NCI-H446 treated with DMSO at 0.1 percent for 48 hours (cell line): ENCODE results near the gene GIMAP6.
"Not testable (repeated sequence)": the region's sequence is repeated elsewhere in the genome, so short reads cannot be mapped to it uniquely, and the experiment has no call there.

Source experiments
- DNase-seq: peaks from one replicate; lab custom pipeline; 2025; lab: John Stamatoyannopoulos, UW

GIMAP6 gene

DNA sequence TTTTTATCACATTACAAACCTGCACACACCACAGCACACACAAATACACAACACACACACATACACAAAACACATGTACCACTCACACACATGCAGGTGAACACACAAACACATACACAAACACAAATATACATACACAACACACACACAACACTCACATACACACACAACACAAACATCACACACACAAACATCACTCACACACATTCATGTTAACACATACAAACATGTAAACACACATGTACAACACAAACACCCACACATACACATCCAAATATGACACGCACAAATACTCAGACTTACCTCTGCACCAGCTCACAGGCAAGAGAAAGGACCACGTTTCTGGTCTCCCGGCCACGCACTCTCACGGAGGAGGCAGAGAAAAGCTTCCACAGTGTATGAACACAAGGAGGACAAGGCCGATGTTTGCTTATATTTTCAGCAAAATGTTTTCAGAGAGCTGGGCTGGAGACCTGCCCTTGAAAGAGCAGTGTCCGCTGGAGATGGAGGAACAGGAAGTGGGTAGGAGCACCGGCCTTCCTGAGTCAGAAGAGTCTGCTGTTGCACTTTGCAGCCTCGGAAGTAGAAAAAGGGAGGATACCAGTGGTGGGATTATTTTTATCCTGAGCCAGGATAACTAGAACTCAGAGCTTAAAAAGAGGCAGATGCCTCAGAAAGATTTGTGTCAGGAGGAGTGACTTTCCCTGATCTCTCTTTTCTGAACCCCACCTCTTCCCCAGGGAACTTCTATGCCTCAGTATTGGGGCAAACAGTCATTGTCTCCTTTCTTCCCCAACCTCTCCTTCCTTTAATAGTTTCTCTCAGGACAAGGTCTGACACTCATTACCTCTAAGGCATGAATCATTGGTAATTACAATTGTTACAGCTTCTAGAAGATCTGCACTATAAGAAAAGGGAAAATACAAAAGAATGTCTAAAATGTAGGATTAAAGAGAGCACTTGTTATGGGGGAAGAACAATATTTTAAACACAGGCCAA is at the start of gene GIMAP6:
Gene GIMAP6, minus strand, starts transcription at position 520 of the 999 bp plus-strand sequence. CDS start 2,243 bp downstream, outside the sequence.
- no peak for DNase-seq

DNA sequence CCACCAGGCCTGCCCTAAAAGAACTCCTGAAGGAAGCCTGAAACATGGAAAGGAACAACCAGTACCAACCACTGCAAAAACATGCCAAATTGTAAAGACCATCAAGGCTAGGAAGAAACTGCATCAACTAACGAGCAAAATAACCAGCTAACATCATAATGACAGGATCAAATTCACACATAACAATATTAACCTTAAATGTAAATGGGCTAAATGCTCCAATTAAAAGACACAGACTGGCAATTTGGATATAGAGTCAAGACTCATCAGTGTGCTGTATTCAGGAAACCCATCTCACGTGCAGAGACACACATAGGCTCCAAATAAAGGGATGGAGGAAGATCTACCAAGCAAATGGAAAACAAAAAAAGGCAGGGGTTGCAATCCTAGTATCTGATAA is 48.2 kb upstream of the GIMAP6 start:
- DNase-seq = not testable (repeated sequence)

DNA sequence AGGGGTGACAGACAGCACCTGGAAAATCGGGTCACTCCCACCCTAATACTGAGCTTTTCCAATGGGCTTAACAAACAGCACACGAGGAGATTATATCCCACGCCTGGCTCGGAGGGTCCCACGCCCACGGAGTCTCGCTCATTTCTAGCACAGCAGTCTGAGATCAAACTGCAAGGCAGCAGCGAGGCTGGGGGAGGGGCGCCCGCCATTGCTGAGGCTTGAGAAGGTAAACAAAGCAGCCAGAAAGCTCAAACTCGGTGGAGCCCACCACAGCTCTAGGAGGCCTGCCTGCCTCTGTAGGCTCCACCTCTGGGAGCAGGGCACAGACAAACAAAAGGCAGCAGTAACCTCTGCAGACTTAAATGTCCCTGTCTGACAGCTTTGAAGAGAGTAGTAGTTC is 46.4 kb upstream of the GIMAP6 start:
- not testable (repeated sequence) for DNase-seq

GRCh38 chr7:150676854-150677253 is 44.7 kb upstream of the GIMAP6 start:
- DNase-seq = not testable (repeated sequence)

GRCh38 chr7:150676276-150676675 is 44.1 kb upstream of the GIMAP6 start:
- not testable (repeated sequence) for DNase-seq

DNA sequence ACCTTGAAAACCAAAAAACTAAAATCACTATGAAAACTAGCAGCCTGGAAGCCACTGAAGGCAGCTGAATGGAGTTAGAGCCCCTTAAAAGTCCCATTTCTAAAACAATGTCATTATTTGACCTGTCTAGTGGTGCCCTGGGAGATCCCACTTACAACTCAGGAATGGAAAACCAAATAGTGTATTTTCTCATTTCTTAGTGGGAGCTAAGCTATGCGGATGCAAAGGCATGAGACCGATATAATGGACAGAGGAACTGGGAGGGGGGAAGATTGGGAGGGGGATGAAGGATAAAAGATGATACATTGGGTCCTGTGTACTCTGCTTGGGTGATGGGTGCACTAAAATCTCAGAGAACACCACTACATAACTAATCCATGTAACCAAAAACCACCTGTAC is 43.5 kb upstream of the GIMAP6 start:
- no peak for DNase-seq

DNA sequence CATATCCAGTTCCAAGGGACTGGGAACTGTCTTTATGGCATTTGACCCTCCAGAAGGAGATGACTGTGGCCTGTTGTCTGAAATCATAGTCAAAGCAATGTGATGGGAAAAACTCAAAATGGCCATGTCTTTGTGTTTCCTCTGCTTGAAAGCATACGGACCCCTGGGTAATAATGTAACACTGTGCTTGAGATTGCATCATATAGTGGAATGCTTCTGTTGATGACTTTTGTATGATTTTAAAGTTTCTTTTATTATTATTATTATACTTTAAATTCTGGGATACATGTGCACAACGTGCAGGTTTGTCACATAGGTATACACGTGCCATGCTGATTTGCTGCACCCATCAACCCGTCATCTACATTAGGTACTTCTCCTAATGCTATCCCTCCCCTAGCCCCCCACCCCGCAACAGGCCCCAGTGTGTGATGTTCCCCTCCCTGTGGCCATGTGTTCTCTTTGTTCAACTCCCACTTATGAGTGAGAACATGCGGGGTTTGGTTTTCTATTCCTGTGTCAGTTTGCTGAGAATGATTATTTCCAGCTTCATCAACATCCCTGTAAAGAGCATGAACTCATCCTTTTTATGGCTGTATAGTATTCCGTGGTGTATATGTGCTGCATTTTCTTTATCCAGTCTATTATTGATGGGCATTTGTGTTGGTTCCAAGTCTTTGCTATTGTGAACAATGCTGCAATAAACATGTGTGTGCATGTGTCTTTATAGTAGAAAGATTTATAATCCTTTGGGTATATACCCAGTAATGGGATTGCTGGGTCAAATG is 39.8 kb upstream of the GIMAP6 start:
- DNase-seq = not testable (repeated sequence)

GRCh38 chr7:150668977-150669376 is 36.8 kb upstream of the GIMAP6 start:
- no peak for DNase-seq

DNA sequence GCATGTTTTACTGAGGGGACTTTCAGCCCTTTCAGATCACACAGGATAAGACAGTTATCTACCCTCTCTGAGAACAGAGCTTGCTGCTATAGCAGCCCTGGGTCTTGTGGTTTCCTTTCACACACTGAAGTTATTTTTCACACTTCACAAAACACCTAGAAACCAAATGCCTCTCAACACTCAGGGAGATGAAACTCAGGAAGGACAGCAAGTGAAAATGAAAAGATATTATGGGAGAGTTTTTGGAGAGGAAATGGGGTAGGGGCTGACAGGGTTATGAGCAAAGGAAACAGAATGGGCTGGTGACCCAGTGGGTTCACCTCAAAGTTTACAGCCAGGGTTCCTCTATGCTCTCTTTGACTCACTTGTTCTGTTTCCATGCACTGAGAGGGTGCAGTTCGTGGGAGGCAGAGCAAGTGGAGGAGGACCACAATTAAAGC is 36.3 kb upstream of the GIMAP6 start:
- DNase-seq = no peak

- no peak for DNase-seq
Observed at GRCh38 chr7:150666412-150666811, 34.2 kb upstream of the GIMAP6 start.

DNA sequence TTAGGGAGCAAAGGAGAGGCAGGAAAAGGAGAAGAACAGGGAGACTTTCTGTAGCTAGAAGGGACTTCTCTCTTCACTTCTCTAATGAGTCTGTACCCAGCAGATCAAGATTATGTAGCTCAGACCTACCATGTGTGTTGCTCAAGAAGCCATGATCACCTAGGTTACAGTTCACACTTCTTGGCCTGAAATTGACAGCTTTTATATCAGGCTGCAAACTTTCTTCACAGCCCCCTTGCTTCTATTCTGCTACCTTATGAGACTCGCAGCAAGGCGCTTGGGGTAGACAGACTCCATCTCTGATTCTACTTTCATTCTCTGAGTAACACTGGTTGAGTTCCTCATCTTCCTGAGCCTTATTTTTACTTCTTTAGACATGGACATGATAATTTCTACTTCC is 33.7 kb upstream of the GIMAP6 start:
- DNase-seq = no peak

DNA sequence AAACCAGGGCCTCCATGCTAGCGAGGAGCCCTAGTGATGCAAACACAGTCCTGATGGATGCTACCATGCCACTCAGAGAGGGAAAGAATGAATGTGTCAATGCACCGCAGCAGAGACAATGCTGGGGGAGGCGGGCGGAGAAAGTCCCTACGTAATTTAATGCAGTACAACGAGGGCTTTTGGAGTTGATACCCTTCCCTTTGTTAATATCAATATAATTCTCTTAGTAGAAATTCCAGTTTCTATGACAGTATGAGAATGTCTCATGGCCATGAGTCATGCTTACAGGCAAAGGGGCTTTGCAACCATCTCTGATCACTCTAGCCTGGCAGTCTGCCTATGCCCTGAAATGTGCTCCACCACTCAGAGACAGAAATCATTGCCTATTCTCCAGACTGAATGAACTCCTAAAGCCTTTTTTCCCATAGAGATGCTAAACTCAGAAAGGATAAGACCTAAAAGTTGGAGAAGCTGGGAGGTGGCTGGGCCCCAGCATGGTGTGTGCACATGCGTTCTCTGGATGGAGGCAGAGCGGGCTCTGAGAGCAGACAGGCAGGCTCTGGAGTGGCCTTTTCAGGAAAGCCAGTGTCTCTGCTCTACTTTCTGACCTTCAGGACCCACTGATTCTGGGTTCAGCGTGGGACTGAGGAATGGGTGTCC is 33.0 kb upstream of the GIMAP6 start:
- no peak for DNase-seq

- DNase-seq = no peak
Observed at GRCh38 chr7:150663802-150664494, 31.8 kb upstream of the GIMAP6 start.

DNA sequence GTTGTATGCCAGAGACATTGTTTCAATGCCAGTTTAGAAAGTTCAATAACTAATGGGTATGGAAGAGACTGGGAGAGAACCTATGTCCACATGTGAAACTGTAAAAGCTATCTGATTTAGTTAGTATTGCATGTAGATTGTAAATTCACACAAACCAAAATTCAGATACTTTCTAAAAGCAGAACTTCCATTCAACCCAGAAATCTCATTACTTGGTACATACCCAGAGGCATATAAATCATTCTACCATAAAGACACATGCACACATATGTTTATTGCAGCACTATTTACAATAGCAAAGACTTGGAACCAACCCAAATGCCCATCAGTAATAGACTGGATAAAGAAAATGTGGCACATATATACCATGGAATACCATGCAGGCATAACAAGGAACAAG is 30.6 kb upstream of the GIMAP6 start:
- DNase-seq = not testable (repeated sequence)

- DNase-seq = no peak
Observed at GRCh38 chr7:150660939-150661613, 28.9 kb upstream of the GIMAP6 start.

GRCh38 chr7:150657526-150657925 is 25.3 kb upstream of the GIMAP6 start:
- DNase-seq = no peak

- no peak for DNase-seq
Observed at GRCh38 chr7:150656047-150656446, 23.9 kb upstream of the GIMAP6 start.

- no peak for DNase-seq
Observed at GRCh38 chr7:150654692-150655091, 22.5 kb upstream of the GIMAP6 start.

- no peak for DNase-seq
Observed at GRCh38 chr7:150649080-150649385, 16.8 kb upstream of the GIMAP6 start.

GRCh38 chr7:150648353-150649079 is 16.3 kb upstream of the GIMAP6 start:
- DNase-seq = no peak
